ENCODE results near the gene SOD2.
A peak's percentile ranks its signal among the peaks of the same experiment; 100 is the strongest.
"Not testable (repeated sequence)": the region's sequence is repeated elsewhere in the genome, so short reads cannot be mapped to it uniquely, and the experiment has no call there.

The SOD2 gene

GRCh38 chr6:159693128-159693893, at the start of gene SOD2:
Gene SOD2 (minus strand): TSS chr6:159693241. CDS start chr6:159693167, 74 bp downstream.
- peak; percentile 66 for DNase-seq (ENCODE audit: low read depth)

- DNase-seq (ENCODE audit: low read depth), result no peak
Observed at GRCh38 chr6:159742165-159742564, 49.1 kb upstream of the SOD2 start.

- DNase-seq (ENCODE audit: low read depth), result no peak
Observed at GRCh38 chr6:159739341-159739740, 46.3 kb upstream of the SOD2 start.

GRCh38 chr6:159736908-159737307, 43.9 kb upstream of the SOD2 start:
- no peak for DNase-seq (ENCODE audit: low read depth)

- DNase-seq (ENCODE audit: low read depth), result not testable (repeated sequence)
Observed at GRCh38 chr6:159733395-159733794, 40.4 kb upstream of the SOD2 start.

GRCh38 chr6:159732550-159732949, 39.5 kb upstream of the SOD2 start:
- DNase-seq (ENCODE audit: low read depth), result not testable (repeated sequence)

GRCh38 chr6:159730332-159730676, 37.3 kb upstream of the SOD2 start:
- DNase-seq (ENCODE audit: low read depth), result no peak

GRCh38 chr6:159729598-159730331, 36.7 kb upstream of the SOD2 start:
- no peak for DNase-seq (ENCODE audit: low read depth)

GRCh38 chr6:159728531-159728964, 35.5 kb upstream of the SOD2 start:
- no peak for DNase-seq (ENCODE audit: low read depth)

GRCh38 chr6:159727717-159728445, 34.8 kb upstream of the SOD2 start:
- no peak for DNase-seq (ENCODE audit: low read depth)

- peak; percentile 91 for DNase-seq (ENCODE audit: low read depth)
Observed at GRCh38 chr6:159726918-159727716, 34.1 kb upstream of the SOD2 start, which contains the start of gene WTAP. Gene WTAP (plus strand): TSS chr6:159727506. CDS start chr6:159736266, 8,760 bp downstream.

- no peak for DNase-seq (ENCODE audit: low read depth)
Observed at GRCh38 chr6:159726255-159726917, 33.3 kb upstream of the SOD2 start.

GRCh38 chr6:159725208-159725607, 32.2 kb upstream of the SOD2 start:
- DNase-seq (ENCODE audit: low read depth), result not testable (repeated sequence)

GRCh38 chr6:159724778-159725177, 31.7 kb upstream of the SOD2 start:
- DNase-seq (ENCODE audit: low read depth), result no peak

GRCh38 chr6:159723259-159723658, 30.2 kb upstream of the SOD2 start:
- no peak for DNase-seq (ENCODE audit: low read depth)

GRCh38 chr6:159722655-159723054, 29.6 kb upstream of the SOD2 start:
- DNase-seq (ENCODE audit: low read depth), result no peak

- not testable (repeated sequence) for DNase-seq (ENCODE audit: low read depth)
Observed at GRCh38 chr6:159721981-159722380, 28.9 kb upstream of the SOD2 start.

- DNase-seq (ENCODE audit: low read depth), result no peak
Observed at GRCh38 chr6:159720708-159721107, 27.7 kb upstream of the SOD2 start.

- DNase-seq (ENCODE audit: low read depth), result no peak
Observed at GRCh38 chr6:159719287-159719686, 26.2 kb upstream of the SOD2 start.

GRCh38 chr6:159718634-159719033, 25.6 kb upstream of the SOD2 start:
- DNase-seq (ENCODE audit: low read depth), result no peak

All from stimulated activated CD8-positive, alpha-beta memory T cell treated with anti-CD3 and anti-CD28 coated beads, Interleukin-15, amount 100 ng/mL, for 24 hours (primary cell).